B cell (primary cell): ENCODE results near the gene HDAC7. TPM values are rescaled to one million over a fixed set of nuclear protein-coding genes. Genes with fewer than 3 reads are reported as not detected.
A peak's percentile ranks its signal among the peaks of the same experiment; 100 is the strongest.

ENCODE experiments used
- ATAC-seq: fragments of 200-7000 bp; cut with Tn5 transposase; one replicate; pipeline ENCODE4 v1.10.0; 2021; ENCODE audit warnings: low read depth, mild to moderate bottlenecking, moderate number of reproducible peaks, moderate library complexity
- CTCF ChIA-PET: fragments of 350-600 bp; sonication (Branson Sonifier 250); formaldehyde crosslinking; loops from one replicate; lab custom pipeline; 2021; ENCODE audit warnings: antibody characterized with exemption, inconsistent platforms; lab: Charles Lee
- POLR2A ChIA-PET: fragments of 350-600 bp; sonication (Branson Sonifier 250); formaldehyde crosslinking; loops from one replicate; lab custom pipeline; 2021; ENCODE audit warnings: antibody characterized with exemption; lab: Charles Lee
- DNase-seq: peaks from one replicate; pipeline ENCODE4 v3.0.0; 2013
- H2AFZ ChIP-seq: 2 replicates; pipeline ENCODE4 v1.6.1; 2012; ENCODE audit warnings: mild to moderate bottlenecking, low read depth, low read length; ENCODE audit not compliant: insufficient read depth, poor library complexity, severe bottlenecking
- H3K27ac ChIP-seq, 2 donors: 1 replicate in 1 of 2; 2 replicates in 1 of 2; pipeline ENCODE4 v1.5.1; 2012 to 2013; ENCODE audit warnings: low read length in 2 of 2, mild to moderate bottlenecking in 2 of 2, moderate library complexity in 1 of 2
- H3K27me3 ChIP-seq, 4 experiments: fragments of 200-600 bp in 1 of 4; sonication (generic) in 1 of 4; replicated peaks in 1 of 4; 1 replicate in 2 of 4; 2 replicates in 2 of 4; pipeline versions ENCODE4 v1.6.1 to v1.7.0; 2013 to 2016; ENCODE audit warnings: low read length in 3 of 4, mild to moderate bottlenecking in 2 of 4, mixed read lengths in 1 of 4, moderate library complexity in 1 of 4; ENCODE audit not compliant: insufficient read depth in 4 of 4, control insufficient read depth in 3 of 4; ENCODE audit errors: control extremely low read depth in 1 of 4
- H3K36me3 ChIP-seq, 2 experiments: replicated peaks in 1 of 2; 1 replicate in 1 of 2; 2 replicates in 1 of 2; pipeline versions ENCODE4 v1.6.1 to v1.7.1; 2013; ENCODE audit warnings: low read length in 1 of 2; ENCODE audit not compliant: insufficient read depth in 2 of 2, control insufficient read depth in 1 of 2; ENCODE audit errors: control extremely low read depth in 1 of 2, extremely low read depth in 1 of 2
- H3K4me1 ChIP-seq, 2 donors: fragments of 200-600 bp in 1 of 2; sonication (generic) in 1 of 2; 1 replicate in 1 of 2; 2 replicates in 1 of 2; pipeline versions ENCODE4 v1.5.1 to v1.6.1; 2013 to 2017; ENCODE audit warnings: low read length in 2 of 2; ENCODE audit not compliant: control insufficient read depth in 2 of 2, insufficient read depth in 2 of 2
- H3K4me2 ChIP-seq: replicated peaks from 2 replicates; pipeline ENCODE3; 2012; ENCODE audit warnings: mild to moderate bottlenecking, low read depth, low read length; ENCODE audit not compliant: poor library complexity, severe bottlenecking
- H3K4me3 ChIP-seq, 5 experiments: fragments of 200-600 bp in 1 of 5; sonication (generic) in 1 of 5; 1 replicate in 3 of 5; 2 replicates in 2 of 5; pipeline versions ENCODE4 v1.5.1 to v1.7.0; 2011 to 2016; ENCODE audit warnings: low read length in 4 of 5, mild to moderate bottlenecking in 4 of 5, low read depth in 2 of 5, control low read depth in 1 of 5, moderate library complexity in 1 of 5; ENCODE audit not compliant: insufficient read depth in 1 of 5; ENCODE audit errors: control extremely low read depth in 1 of 5, extremely low read depth in 1 of 5
- H3K79me2 ChIP-seq: fragments of 200-600 bp; sonication (generic); one replicate; pipeline ENCODE4 v1.6.0; 2016; ENCODE audit warnings: low read length; ENCODE audit not compliant: control insufficient read depth, insufficient read depth
- H3K9ac ChIP-seq: fragments of 200-600 bp; sonication (generic); 2 replicates; pipeline ENCODE4 v1.6.1; 2017; ENCODE audit warnings: mild to moderate bottlenecking, low read length, moderate library complexity
- H3K9me3 ChIP-seq, 3 donors: one replicate each; pipeline versions ENCODE4 v1.6.1 to v1.7.1; 2013; ENCODE audit warnings: low read length in 2 of 3; ENCODE audit not compliant: control insufficient read depth in 2 of 3, insufficient read depth in 1 of 3; ENCODE audit errors: control extremely low read depth in 1 of 3
- H4K20me1 ChIP-seq: 2 replicates; pipeline ENCODE4 v1.6.0; 2012; ENCODE audit warnings: mild to moderate bottlenecking, low read length; ENCODE audit not compliant: insufficient read depth, control insufficient read depth, poor library complexity, severe bottlenecking
- H3K27ac Mint-ChIP-seq: one replicate; pipeline ENCODE4 v1.8.0; 2021; ENCODE audit warnings: mixed read lengths
- H3K27me3 Mint-ChIP-seq: one replicate; pipeline ENCODE4 v1.8.0; 2021; ENCODE audit warnings: mixed read lengths
- H3K4me1 Mint-ChIP-seq: one replicate; pipeline ENCODE4 v1.8.0; 2021; ENCODE audit warnings: mixed read lengths
- H3K4me3 Mint-ChIP-seq: one replicate; pipeline ENCODE4 v1.8.0; 2021; ENCODE audit warnings: mixed read lengths
- H3K9me3 Mint-ChIP-seq: one replicate; pipeline ENCODE4 v1.8.0; 2022; ENCODE audit warnings: mixed read lengths; ENCODE audit not compliant: insufficient read depth
- EZH2 ChIP-seq: IDR thresholded peaks from 2 replicates; pipeline ENCODE4 v1.6.1; 2012; ENCODE audit warnings: borderline replicate concordance, low read depth, mild to moderate bottlenecking, moderate library complexity, low read length; ENCODE audit not compliant: insufficient read depth, poor library complexity, severe bottlenecking
- WGBS: methylation state at CpG from one replicate; pipeline ENCODE4 v1.1.5; 2013; ENCODE audit warnings: missing lambda C conversion rate; ENCODE audit not compliant: insufficient coverage; 5-methylcytosine and 5-hydroxymethylcytosine counted together
- intact Hi-C: fragments of 100-400 bp; cut with micrococcal nuclease; formaldehyde crosslinking; loops from one replicate; pipeline ENCODE4 v1.10.0; 2022
- polyA plus RNA-seq: library from polyadenylated mRNA; depleted of rRNA; stranded (reverse); fragments of >200 nt; gene quantifications from 2 replicates; pipeline ENCODE4 v1.2.3, GENCODE V29; 2012
- total RNA-seq, 2 donors: library from RNA; stranded (reverse); fragments of 120-200 nt in 1 of 2; gene quantifications; 1 replicate in 1 of 2; 2 replicates in 1 of 2; pipeline versions ENCODE4 v1.2.3 to v1.2.4, GENCODE V29; 2013 to 2022
- TF ChIP-seq, protein P1 (sequence below): fragments of 200-600 bp; IDR thresholded peaks from one replicate; pipeline ENCODE4 v1.8.0; 2022; ENCODE audit warnings: antibody characterized with exemption, mild to moderate bottlenecking

The HDAC7 gene
- total and polyA plus RNA-seq, 2 donors (not counting 1 experiment from before 2014, with no cell fraction given), result 87.2 to 178 TPM

DNA sequence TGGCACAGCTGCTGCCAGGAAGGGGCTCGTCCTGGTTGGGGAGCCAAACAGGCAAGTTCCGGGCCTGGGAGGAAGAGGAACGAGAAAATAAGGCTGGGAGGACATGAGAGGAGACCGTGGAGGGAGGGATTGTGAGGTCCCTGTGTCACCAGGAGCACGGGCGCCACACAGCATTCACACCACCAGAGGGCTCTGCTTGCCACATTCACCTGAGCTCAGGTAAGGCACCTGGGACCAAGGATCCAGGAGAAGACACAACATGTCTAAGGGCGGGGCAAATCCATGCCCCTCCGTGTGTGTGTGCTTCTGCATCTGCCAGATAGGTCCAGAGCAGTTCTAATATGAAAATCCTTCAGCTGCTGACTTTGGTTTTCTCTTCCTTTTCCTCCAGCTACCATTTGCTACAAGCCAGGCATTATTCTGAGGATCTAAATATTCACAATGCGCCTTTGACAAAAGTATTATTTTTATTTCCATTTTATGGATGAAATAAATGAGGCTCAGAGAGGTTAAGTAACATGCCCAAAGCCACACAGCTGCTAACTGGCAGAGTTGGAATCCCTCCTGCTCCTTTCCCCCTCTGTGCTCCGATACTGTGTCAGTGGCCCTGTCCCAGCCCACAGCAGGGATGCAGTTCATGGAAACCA is 75.6 kb downstream of the HDAC7 start:
- ChIA-PET CTCF (interaction anchor here (0.8 to 15.0 kb wide), 16 partner anchors 13 to 420 kb away, joined by 3 to 515 read pairs (median 13); partner anchors contain the start of genes ENDOU, RAPGEF3, RPAP3 and SLC48A1), POLR2A (interaction anchor here (0.6 to 5.7 kb wide), 3 partner anchors 13 to 28 kb away, joined by 4 to 43 read pairs (median 7); partner anchors contain the start of gene RAPGEF3)
- Histone ChIP-seq H3K9me3 (peaks cover 0 to 9% (median 0%) of the 10 kb centered on the region in 3 donors), H3K27me3 (no peaks in the 10 kb centered on the region), H3K36me3 (no peaks in the 10 kb centered on the region), H3K27ac (no peak overlapping the region), H2AFZ (no peak overlapping the region), H3K4me3 (no peak overlapping the region), H3K4me2 (no peak overlapping the region), H4K20me1 (no peaks in the 10 kb centered on the region), H3K4me1 (peaks cover 46 to 65% of the 10 kb centered on the region in 2 donors), H3K9ac (no peak overlapping the region), H3K79me2 (no peaks in the 10 kb centered on the region)
- intact Hi-C loops, result no loop called here
- H3K27ac Mint-ChIP-seq, result peak overlapping the region; percentile 20
- WGBS, result 41% methylated on average over 8 of the region's 10 CpGs
- no peak for ATAC-seq
- no peak overlapping the region for H3K4me3 Mint-ChIP-seq
- TF ChIP-seq EZH2, result no peak
- TF ChIP-seq, protein P1, sequence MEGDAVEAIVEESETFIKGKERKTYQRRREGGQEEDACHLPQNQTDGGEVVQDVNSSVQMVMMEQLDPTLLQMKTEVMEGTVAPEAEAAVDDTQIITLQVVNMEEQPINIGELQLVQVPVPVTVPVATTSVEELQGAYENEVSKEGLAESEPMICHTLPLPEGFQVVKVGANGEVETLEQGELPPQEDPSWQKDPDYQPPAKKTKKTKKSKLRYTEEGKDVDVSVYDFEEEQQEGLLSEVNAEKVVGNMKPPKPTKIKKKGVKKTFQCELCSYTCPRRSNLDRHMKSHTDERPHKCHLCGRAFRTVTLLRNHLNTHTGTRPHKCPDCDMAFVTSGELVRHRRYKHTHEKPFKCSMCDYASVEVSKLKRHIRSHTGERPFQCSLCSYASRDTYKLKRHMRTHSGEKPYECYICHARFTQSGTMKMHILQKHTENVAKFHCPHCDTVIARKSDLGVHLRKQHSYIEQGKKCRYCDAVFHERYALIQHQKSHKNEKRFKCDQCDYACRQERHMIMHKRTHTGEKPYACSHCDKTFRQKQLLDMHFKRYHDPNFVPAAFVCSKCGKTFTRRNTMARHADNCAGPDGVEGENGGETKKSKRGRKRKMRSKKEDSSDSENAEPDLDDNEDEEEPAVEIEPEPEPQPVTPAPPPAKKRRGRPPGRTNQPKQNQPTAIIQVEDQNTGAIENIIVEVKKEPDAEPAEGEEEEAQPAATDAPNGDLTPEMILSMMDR, result peak; percentile 61
- peaks cover 70% of the 10 kb centered on the region for H3K4me1 Mint-ChIP-seq
- no peaks in the 10 kb centered on the region for H3K27me3 Mint-ChIP-seq
- peak; percentile 65 for DNase-seq
- no peaks in the 10 kb centered on the region for H3K9me3 Mint-ChIP-seq

DNA sequence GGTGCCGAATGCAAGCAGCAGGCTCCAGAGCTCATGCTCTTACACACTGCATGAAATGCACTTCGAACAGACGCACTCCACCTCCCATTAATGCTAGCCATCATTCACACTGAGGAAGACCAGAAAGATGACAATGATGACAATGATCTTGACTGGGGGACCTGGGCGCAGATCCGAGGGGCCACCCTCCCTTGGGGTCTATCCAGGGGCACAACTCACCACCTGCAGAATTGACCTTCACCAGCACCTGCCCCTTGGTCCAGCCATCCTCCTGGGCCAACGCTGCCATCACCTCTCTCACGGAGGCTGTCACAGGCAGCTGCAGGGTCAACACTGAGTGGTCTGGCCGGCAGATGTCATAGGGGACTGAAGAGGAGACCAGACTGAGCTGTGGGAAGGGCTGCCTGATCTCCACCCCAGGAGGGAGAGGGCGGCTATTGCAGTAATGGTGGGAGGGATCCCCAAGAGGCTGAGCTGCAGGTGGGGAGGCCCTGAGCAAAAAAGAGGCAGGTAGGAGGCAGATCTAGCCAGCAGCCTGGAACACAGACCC is 76.3 kb downstream of the HDAC7 start:
- POLR2A ChIA-PET, result interaction anchor here (1.8 to 5.7 kb wide), 3 partner anchors 14 to 95 kb away, joined by 7 to 43 read pairs (median 28); partner anchors contain the start of gene RAPGEF3
- H3K4me1 Mint-ChIP-seq, result peaks cover 71% of the 10 kb centered on the region
- Histone ChIP-seq H3K9ac (no peak overlapping the region), H3K4me1 (peaks cover 47 to 69% of the 10 kb centered on the region in 2 donors), H3K4me3 (no peak overlapping the region), H3K4me2 (no peak overlapping the region), H3K27me3 (no peaks in the 10 kb centered on the region), H3K9me3 (peaks cover 0 to 9% (median 0%) of the 10 kb centered on the region in 3 donors), H2AFZ (no peak overlapping the region), H3K79me2 (no peaks in the 10 kb centered on the region), H3K36me3 (no peaks in the 10 kb centered on the region), H4K20me1 (no peaks in the 10 kb centered on the region), H3K27ac (no peak overlapping the region)
- no peaks in the 10 kb centered on the region for H3K27me3 Mint-ChIP-seq
- CTCF ChIA-PET, result interaction anchor here (1.0 to 15.0 kb wide), 23 partner anchors 13 to 421 kb away, joined by 3 to 515 read pairs (median 10); partner anchors contain the start of genes ENDOU, HDAC7, RAPGEF3 and RPAP3
- intact Hi-C loops, result no loop called here
- ATAC-seq (no peak), DNase-seq (no peak)
- no peak overlapping the region for H3K27ac Mint-ChIP-seq
- no peak overlapping the region for H3K4me3 Mint-ChIP-seq
- H3K9me3 Mint-ChIP-seq, result no peaks in the 10 kb centered on the region
- no peak for TF ChIP-seq EZH2
- TF ChIP-seq, protein P1, result no peak
- WGBS, result 96% methylated on average over 9 of the region's 9 CpGs
